Aorta (tissue), 5 donors: ENCODE results near the gene CATSPER1. TPM values are rescaled to one million over a fixed set of nuclear protein-coding genes. Genes with fewer than 3 reads are reported as not detected.
A peak's percentile ranks its signal among the peaks of the same experiment; 100 is the strongest.
"Not testable (repeated sequence)": the region's sequence is repeated elsewhere in the genome, so short reads cannot be mapped to it uniquely, and the experiment has no call there.

Source experiments
- ATAC-seq: fragments of 200-7000 bp; cut with Tn5 transposase; one replicate; pipeline ENCODE4 v1.9.1; 2022; ENCODE audit warnings: moderate library complexity; ENCODE audit not compliant: low FRiP score
- DNase-seq, 2 donors: peaks; one replicate each; pipeline ENCODE4 v3.0.0-alpha.2; 2020
- H3K27ac ChIP-seq, 2 donors: one replicate each; pipeline ENCODE4 v1.5.1; 2013; ENCODE audit warnings: low read length in 2 of 2, mild to moderate bottlenecking in 2 of 2, moderate library complexity in 2 of 2, control low read depth in 1 of 2, inconsistent platforms in 1 of 2, low read depth in 1 of 2
- H3K27me3 ChIP-seq, 2 donors: one replicate each; pipeline ENCODE4 v1.6.1; 2013; ENCODE audit warnings: control low read depth in 1 of 2, low read length in 1 of 2, mild to moderate bottlenecking in 1 of 2, moderate library complexity in 1 of 2; ENCODE audit not compliant: insufficient read depth in 2 of 2, control insufficient read depth in 1 of 2
- H3K36me3 ChIP-seq, 2 donors: one replicate each; pipeline ENCODE4 v1.6.1; 2013; ENCODE audit warnings: control low read depth in 1 of 2, low read length in 1 of 2, mild to moderate bottlenecking in 1 of 2; ENCODE audit not compliant: insufficient read depth in 2 of 2, control insufficient read depth in 1 of 2
- H3K4me1 ChIP-seq, 2 donors: one replicate each; pipeline ENCODE4 v1.6.1; 2013; ENCODE audit warnings: low read length in 2 of 2, control low read depth in 1 of 2, mild to moderate bottlenecking in 1 of 2, moderate library complexity in 1 of 2; ENCODE audit not compliant: insufficient read depth in 2 of 2, control insufficient read depth in 1 of 2
- H3K4me3 ChIP-seq, 2 donors: one replicate each; pipeline ENCODE4 v1.5.1; 2013; ENCODE audit warnings: low read length in 2 of 2, control low read depth in 1 of 2, mild to moderate bottlenecking in 1 of 2
- H3K9me3 ChIP-seq: one replicate; pipeline ENCODE4 v1.6.1; 2013; ENCODE audit warnings: mild to moderate bottlenecking, low read length; ENCODE audit not compliant: control insufficient read depth
- WGBS, 2 donors: extraction: QIAGEN DNeasy Blood & Tissue Kit; methylation state at CpG; one replicate each; pipeline ENCODE4 v1.1.7; 2013; 5-methylcytosine and 5-hydroxymethylcytosine counted together
- intact Hi-C, 2 donors: fragments of 100-400 bp; cut with DNase I; formaldehyde crosslinking; loops; one replicate each; pipeline versions ENCODE4 v1.14.2 to v1.15.0; 2022
- polyA plus RNA-seq, 2 donors: library from polyadenylated mRNA; stranded (reverse); fragments of 200-250 nt; gene quantifications; one replicate each; pipeline ENCODE4 v1.2.3, GENCODE V29; 2013
- total RNA-seq, 2 donors: library from RNA; stranded (reverse); fragmentation: NEBNext Ultra II Directional; extraction: Animal tissue kit (Norgen Biotek cat#: 25700); gene quantifications; one replicate each; pipeline ENCODE4 v1.2.1, GENCODE V29; 2021
- donor health status: healthy with polysubstance abuse.
- donor health status: Bipolar disorder and iron deficiency.
- donor health status: DM: no; HTN: no; CAD: no.
- donor health status: DM: no; HTN: no; CAD: no.
- donor health status: DM: yes; HTN: yes; CAD: no.

The CATSPER1 gene
- total and polyA plus RNA-seq, 4 donors, result 0.10 to 1.2 (median 1.0) TPM; not detected in 1

DNA sequence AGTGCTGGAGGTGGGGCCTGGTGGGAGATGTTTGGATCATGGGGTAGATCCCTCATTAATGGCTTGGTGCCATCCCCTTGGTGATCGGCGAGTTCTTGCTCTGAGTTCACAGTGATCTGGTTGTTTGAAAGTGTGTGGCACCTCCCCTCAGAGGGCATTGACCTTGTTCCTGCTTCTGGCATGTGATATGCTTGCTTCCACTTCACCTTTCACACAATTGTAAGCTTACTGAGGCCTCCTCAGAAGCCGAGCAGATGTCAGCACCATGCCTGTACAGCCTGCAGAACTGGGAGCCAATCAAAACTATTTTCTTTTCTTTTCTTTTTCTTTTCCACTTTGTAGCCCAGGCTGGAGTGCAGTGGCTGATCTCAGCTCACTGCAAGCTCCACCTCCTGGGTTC lies 11.0 kb upstream of the CATSPER1 start:
- DNase-seq (no peak), ATAC-seq (no peak)
- Histone ChIP-seq H3K4me1 (no peaks in the 10 kb centered on the region), H3K9me3 (no peaks in the 10 kb centered on the region), H3K4me3 (no peak overlapping the region), H3K36me3 (no peaks in the 10 kb centered on the region), H3K27ac (no peak overlapping the region), H3K27me3 (no peaks in the 10 kb centered on the region)
- 87 to 93% methylated on average over 3 of the region's 3 CpGs for WGBS, 2 donors
- intact Hi-C loops, result no loop called here

DNA sequence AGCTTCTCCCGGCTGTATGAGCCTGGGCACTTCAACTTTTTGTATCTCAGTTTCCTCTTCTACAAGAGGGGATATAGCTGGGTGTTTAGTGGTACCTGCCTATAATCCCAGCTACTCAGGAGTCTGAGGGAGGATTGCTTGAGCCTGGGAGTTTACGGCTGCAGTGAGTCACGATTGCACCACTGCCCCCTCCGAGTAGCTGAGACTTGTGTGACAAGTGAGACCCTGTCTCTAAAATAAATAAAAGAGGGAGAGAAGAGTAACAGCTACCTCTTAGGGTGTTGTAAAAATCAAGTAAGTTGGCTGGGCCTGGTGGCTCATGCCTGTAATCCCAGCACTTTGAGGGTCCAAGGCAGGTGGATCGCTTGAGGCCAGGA lies 10.0 kb upstream of the CATSPER1 start:
- ATAC-seq, result no peak
- 71 to 80% methylated on average over 5 of the region's 5 CpGs for WGBS, 2 donors
- Histone ChIP-seq H3K4me3 (no peak overlapping the region), H3K27me3 (no peaks in the 10 kb centered on the region), H3K4me1 (no peaks in the 10 kb centered on the region), H3K9me3 (no peaks in the 10 kb centered on the region), H3K27ac (no peak overlapping the region), H3K36me3 (no peaks in the 10 kb centered on the region)
- no peak for DNase-seq
- intact Hi-C loops, result no loop called here

DNA sequence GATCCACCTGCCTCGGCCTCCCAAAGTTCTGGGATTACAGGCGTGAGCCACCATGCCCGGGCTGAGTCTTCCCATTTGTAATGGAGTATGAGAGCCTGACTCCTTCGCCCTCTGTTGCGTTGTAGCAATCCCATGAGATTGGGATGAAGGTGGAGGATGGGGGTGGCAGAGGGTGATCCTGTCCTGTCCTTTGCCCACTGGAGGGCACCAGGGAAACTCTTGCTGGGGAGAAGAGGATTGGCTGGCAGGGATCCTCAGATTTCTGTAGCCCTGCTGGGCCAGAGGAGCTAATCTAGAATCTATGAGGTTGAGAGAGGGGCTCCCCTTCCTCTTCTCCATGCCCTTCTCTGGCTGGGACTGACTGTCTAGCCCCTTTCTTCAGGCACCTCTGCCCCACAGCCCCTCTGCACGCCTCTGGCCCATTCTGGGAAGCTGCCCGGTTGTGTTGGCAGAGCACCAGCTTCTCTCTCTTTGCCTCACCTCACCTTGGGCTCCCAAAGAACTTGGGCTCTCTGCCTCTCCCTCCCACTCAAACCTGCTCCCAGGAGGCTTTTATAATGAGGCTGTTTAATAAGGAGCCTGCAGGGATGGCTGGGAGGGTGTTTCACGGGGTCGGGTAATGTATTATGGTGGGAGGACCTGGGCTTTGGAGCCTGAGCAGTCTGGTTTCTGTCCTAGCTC lies 9.5 kb upstream of the CATSPER1 start:
- DNase-seq, result no peak
- H3K4me1 ChIP-seq, result no peaks in the 10 kb centered on the region
- H3K36me3 ChIP-seq, result no peaks in the 10 kb centered on the region
- WGBS, 2 donors, result 52 to 55% methylated on average over 9 of the region's 9 CpGs
- H3K4me3 ChIP-seq, result no peak overlapping the region
- ATAC-seq, result no peak
- no peaks in the 10 kb centered on the region for H3K27me3 ChIP-seq
- no peak overlapping the region for H3K27ac ChIP-seq
- intact Hi-C loops, result no loop called here
- H3K9me3 ChIP-seq, result no peaks in the 10 kb centered on the region

DNA sequence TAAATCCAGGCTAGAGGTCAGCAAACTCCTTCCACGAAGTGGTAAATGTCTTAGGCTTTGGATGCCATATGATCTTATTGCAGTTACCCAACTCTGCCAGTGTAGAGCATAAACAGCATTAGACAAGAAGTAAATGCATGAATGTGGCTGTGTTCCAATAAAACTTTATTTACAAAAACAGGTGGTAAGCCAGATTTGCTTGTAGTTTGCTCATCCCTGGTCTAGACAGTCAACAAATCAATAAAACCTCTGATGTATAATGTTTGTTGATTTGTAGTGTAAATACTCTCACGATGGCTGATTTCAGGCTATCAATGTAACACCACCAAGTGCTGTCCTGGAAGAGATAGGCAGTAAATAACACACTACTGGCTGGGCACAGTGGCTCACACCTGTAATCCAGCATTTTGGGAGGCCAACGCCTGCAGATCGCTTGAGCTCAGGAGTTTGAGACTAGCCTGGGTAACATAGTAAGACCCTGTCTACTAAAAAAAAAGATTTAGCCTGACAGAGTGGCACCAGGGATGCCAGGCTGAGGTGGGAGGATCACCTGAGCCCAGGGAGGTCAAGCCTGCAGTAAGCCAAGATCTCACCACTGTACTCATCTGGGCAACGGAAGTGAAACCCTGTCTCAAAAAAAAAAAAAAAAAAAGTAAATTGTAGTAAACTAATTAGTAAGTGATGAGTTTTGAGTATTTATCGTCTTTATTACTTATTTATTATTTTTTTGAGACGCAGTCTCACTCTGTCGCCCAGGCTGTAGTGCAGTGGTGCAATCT lies 6.9 kb upstream of the CATSPER1 start:
- no peaks in the 10 kb centered on the region for H3K9me3 ChIP-seq
- no peak for ATAC-seq
- no peaks in the 10 kb centered on the region for H3K27me3 ChIP-seq

DNA sequence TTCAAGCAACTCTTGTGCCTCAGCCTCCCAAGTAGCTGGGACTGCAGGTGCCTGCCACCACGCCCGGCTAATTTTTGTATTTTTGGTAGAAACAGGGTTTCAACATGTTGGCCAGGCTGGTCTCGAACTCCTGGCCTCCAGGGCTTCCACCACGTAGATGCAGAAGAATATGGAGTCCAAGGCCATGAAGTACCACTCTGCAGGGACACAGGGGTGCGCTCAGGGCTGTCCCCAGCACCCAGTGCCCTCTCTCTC lies 3.2 kb downstream of the CATSPER1 start:
- H3K4me3 ChIP-seq, H3K27me3 ChIP-seq, ATAC-seq, DNase-seq, H3K9me3 ChIP-seq, H3K36me3 ChIP-seq, H3K27ac ChIP-seq, H3K4me1 ChIP-seq: not testable (repeated sequence)
- intact Hi-C loops, result loop anchor here (5.0 to 10.0 kb wide), 2 partner anchors 36 to 138 kb away; partner anchors contain the start of gene FIBP (in 1 of the 2)
- 71 to 78% methylated on average over 5 of the region's 5 CpGs for WGBS, 2 donors

More for the DNA sequence above, 6.9 kb upstream of the CATSPER1 start:
- Histone ChIP-seq H3K36me3 (no peaks in the 10 kb centered on the region), H3K4me3 (no peak overlapping the region), H3K4me1 (no peaks in the 10 kb centered on the region), H3K27ac (no peak overlapping the region)
- WGBS, 2 donors, result 89 to 92% methylated on average over 8 of the region's 8 CpGs
- intact Hi-C loops, result no loop called here
- no peak for DNase-seq

- peak; percentile 90 for ATAC-seq
- Histone ChIP-seq H3K4me3 (no peak overlapping the region), H3K4me1 (no peaks in the 10 kb centered on the region), H3K36me3 (no peaks in the 10 kb centered on the region), H3K9me3 (no peaks in the 10 kb centered on the region), H3K27ac (no peak overlapping the region), H3K27me3 (no peaks in the 10 kb centered on the region)
- peak; percentile 83 to 94 for DNase-seq
- 13 to 16% methylated on average over 46 of the region's 46 CpGs for WGBS, 2 donors
- intact Hi-C loops, result loop anchor here (1.0 to 10.0 kb wide), 3 partner anchors 33 to 138 kb away; partner anchors contain the start of gene FIBP (in 1 of the 2)
Measured at GRCh38 chr11:66022401-66023185, 3.7 kb downstream of the CATSPER1 start.

DNA sequence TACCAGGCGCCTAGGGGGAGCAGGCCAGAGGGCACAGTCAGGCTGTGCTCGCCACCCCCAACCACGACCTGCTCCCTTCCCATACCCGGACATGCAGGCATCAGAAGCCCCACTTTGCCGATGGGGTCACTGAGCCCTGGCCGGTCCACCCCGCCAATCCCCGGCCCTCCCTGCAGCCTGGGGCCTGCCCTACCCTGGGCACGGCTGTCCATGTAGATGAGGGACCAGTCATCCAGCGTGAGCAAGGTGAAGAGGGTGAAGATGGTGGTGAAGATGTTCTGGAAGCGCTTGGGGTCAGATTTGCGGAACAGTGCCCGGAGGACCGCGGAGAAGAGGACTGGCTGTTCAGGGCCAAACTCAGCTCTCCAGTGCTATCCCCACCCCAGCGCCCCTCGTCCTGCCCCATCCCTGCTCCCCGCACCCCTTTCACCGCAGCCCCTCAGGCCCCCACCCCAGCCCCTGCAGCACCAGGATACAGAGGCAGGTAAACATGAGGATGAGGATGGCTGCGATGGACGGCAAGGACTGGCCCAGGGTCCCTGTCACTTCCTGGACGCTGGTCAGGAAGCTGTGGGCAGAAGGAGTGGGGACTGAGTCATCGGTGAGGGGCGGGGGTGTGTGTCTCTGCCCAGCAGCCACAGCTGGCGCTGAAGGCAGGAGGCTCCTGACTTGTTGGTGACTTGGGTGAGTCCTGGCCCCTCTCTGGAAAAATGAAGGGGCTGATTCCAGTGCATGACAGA lies 5.5 kb downstream of the CATSPER1 start:
- WGBS, 2 donors, result 76 to 77% methylated on average over 25 of the region's 25 CpGs
- no peaks in the 10 kb centered on the region for H3K9me3 ChIP-seq
- peak overlapping the region in 1 of 2 donors; percentile 9 for H3K27ac ChIP-seq
- intact Hi-C loops, result loop anchor here (2.0 to 10.0 kb wide), 3 partner anchors 18 to 136 kb away; partner anchors contain the start of genes BANF1 (in 1 of the 2), EIF1AD (in 1 of the 2) and FIBP (in 1 of the 2)
- DNase-seq, result peak; percentile 87 to 88
- no peaks in the 10 kb centered on the region for H3K27me3 ChIP-seq
- no peak overlapping the region for H3K4me3 ChIP-seq
- H3K36me3 ChIP-seq, result no peaks in the 10 kb centered on the region
- H3K4me1 ChIP-seq, result no peaks in the 10 kb centered on the region
- no peak for ATAC-seq

- Histone ChIP-seq H3K27ac (no peak overlapping the region), H3K27me3 (no peaks in the 10 kb centered on the region), H3K9me3 (no peaks in the 10 kb centered on the region), H3K4me1 (no peaks in the 10 kb centered on the region), H3K4me3 (no peak overlapping the region), H3K36me3 (no peaks in the 10 kb centered on the region)
- WGBS, 2 donors, result 73 to 79% methylated on average over 8 of the region's 8 CpGs
- DNase-seq (no peak), ATAC-seq (no peak)
- intact Hi-C loops, result loop anchor here (2.0 to 10.0 kb wide), 3 partner anchors 17 to 135 kb away; partner anchors contain the start of genes BANF1 (in 1 of the 2), EIF1AD (in 1 of the 2) and FIBP (in 1 of the 2)
Measured at GRCh38 chr11:66020212-66020611, 6.1 kb downstream of the CATSPER1 start.
